NCI-H2081 (cell line): ENCODE results near the gene RASGRP4.
"Not testable (repeated sequence)": the region's sequence is repeated elsewhere in the genome, so short reads cannot be mapped to it uniquely, and the experiment has no call there.

Experiments used
- DNase-seq, 2 experiments: peaks; one replicate each; lab custom pipeline; 2025; lab: John Stamatoyannopoulos, UW

The RASGRP4 gene

GRCh38 chr19:38448225-38448624 lies 22.2 kb upstream of the RASGRP4 start:
- DNase-seq: no peak

GRCh38 chr19:38445362-38445761 lies 19.3 kb upstream of the RASGRP4 start:
- DNase-seq: no peak

GRCh38 chr19:38444026-38444425 lies 18.0 kb upstream of the RASGRP4 start:
- DNase-seq: no peak

- no peak for DNase-seq
Observed at GRCh38 chr19:38443458-38443999, 17.5 kb upstream of the RASGRP4 start.

- no peak for DNase-seq
Observed at GRCh38 chr19:38442736-38443135, 16.7 kb upstream of the RASGRP4 start.

- DNase-seq: no peak
Observed at GRCh38 chr19:38441657-38442348, 15.8 kb upstream of the RASGRP4 start.

GRCh38 chr19:38440592-38440991 lies 14.6 kb upstream of the RASGRP4 start:
- DNase-seq: no peak

GRCh38 chr19:38437917-38438316 lies 11.9 kb upstream of the RASGRP4 start:
- DNase-seq: no peak

GRCh38 chr19:38437295-38437694 lies 11.3 kb upstream of the RASGRP4 start:
- DNase-seq: no peak

GRCh38 chr19:38434549-38435051 lies 8.6 kb upstream of the RASGRP4 start:
- no peak for DNase-seq

GRCh38 chr19:38433268-38433733 lies 7.3 kb upstream of the RASGRP4 start, which contains the start of gene RYR1:
Gene RYR1, plus strand, starts transcription at chr19:38433691. Its CDS starts 139 bp downstream, at chr19:38433830.
- no peak for DNase-seq

GRCh38 chr19:38430931-38431330 lies 4.9 kb upstream of the RASGRP4 start:
- DNase-seq: no peak

- DNase-seq: no peak
Observed at GRCh38 chr19:38429811-38430156, 3.8 kb upstream of the RASGRP4 start.

- DNase-seq: no peak
Observed at GRCh38 chr19:38429055-38429810, 3.2 kb upstream of the RASGRP4 start.

GRCh38 chr19:38427035-38427677 lies 1.1 kb upstream of the RASGRP4 start:
- not testable (repeated sequence) for DNase-seq

GRCh38 chr19:38425222-38425809 lies 703 bp downstream of the RASGRP4 start:
- DNase-seq: no peak

GRCh38 chr19:38424272-38424671 lies 1.7 kb downstream of the RASGRP4 start:
- no peak for DNase-seq

GRCh38 chr19:38422438-38422837 lies 3.6 kb downstream of the RASGRP4 start:
- DNase-seq: no peak

GRCh38 chr19:38421856-38422255 lies 4.2 kb downstream of the RASGRP4 start:
- DNase-seq: no peak

GRCh38 chr19:38420935-38421334 lies 5.1 kb downstream of the RASGRP4 start:
- no peak for DNase-seq

- DNase-seq: peak; percentile 10 to 27
Observed at GRCh38 chr19:38417544-38418506, 8.2 kb downstream of the RASGRP4 start.
